CD4-positive, alpha-beta T cell treated with Interleukin-6 for 4 hours (primary cell): ENCODE data around the gene SUN1.
"Not testable (repeated sequence)": the region's sequence is repeated elsewhere in the genome, so short reads cannot be mapped to it uniquely, and the experiment has no call there.

Experiments used
- DNase-seq: peaks from one replicate; pipeline ENCODE4 v3.0.0-alpha.2; 2020; ENCODE audit warnings: mixed read lengths

SUN1 gene

DNA sequence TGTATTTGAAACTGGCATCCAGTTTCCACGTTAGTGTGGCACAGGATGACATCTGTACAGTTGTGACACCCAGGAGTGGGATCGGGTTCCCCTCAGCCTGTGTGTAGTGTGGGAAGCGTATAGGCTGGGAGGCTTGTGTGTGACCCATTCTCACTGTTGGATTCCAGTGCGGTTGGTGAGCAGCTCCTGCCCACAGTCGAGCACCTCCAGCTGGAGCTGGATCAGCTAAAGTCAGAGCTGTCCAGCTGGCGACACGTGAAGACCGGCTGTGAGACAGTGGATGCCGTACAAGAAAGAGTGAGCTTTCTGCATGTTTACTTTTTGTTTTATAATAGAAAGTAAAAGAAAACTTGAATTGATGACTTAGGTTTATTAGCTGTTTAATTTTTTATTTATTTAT, 25.4 kb downstream of the SUN1 start:
- no peak for DNase-seq

GRCh38 chr7:859359-860030, 27.2 kb downstream of the SUN1 start:
- DNase-seq: no peak

- no peak for DNase-seq
These were observed 27.9 kb downstream of the SUN1 start for GRCh38 chr7:860149-860548.

GRCh38 chr7:861222-861621, 28.9 kb downstream of the SUN1 start:
- DNase-seq: no peak

- no peak for DNase-seq
These were observed 29.9 kb downstream of the SUN1 start for GRCh38 chr7:862157-862556.

- no peak for DNase-seq
These were observed 30.8 kb downstream of the SUN1 start for GRCh38 chr7:863106-863505.

- no peak for DNase-seq
These were observed 33.6 kb downstream of the SUN1 start for GRCh38 chr7:865921-866320.

- DNase-seq: no peak
These were observed 34.7 kb downstream of the SUN1 start for GRCh38 chr7:867001-867405.

GRCh38 chr7:867406-868188, 35.3 kb downstream of the SUN1 start:
- no peak for DNase-seq

GRCh38 chr7:868189-868486, 35.9 kb downstream of the SUN1 start:
- no peak for DNase-seq

DNA sequence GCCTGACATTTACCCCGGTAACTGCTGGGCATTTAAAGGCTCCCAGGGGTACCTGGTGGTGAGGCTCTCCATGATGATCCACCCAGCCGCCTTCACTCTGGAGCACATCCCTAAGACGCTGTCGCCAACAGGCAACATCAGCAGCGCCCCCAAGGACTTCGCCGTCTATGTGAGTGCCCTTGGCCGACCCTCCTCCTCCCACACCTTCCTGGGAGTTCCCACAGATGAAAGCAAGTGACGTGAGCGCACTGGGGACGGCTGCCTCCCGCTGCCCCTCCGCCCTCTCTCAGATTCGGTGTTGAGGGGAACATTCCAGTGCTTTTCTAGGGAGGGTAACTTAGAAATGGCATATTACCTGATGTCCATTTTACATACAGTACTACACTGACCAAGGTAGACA, 37.1 kb downstream of the SUN1 start:
- no peak for DNase-seq

DNA sequence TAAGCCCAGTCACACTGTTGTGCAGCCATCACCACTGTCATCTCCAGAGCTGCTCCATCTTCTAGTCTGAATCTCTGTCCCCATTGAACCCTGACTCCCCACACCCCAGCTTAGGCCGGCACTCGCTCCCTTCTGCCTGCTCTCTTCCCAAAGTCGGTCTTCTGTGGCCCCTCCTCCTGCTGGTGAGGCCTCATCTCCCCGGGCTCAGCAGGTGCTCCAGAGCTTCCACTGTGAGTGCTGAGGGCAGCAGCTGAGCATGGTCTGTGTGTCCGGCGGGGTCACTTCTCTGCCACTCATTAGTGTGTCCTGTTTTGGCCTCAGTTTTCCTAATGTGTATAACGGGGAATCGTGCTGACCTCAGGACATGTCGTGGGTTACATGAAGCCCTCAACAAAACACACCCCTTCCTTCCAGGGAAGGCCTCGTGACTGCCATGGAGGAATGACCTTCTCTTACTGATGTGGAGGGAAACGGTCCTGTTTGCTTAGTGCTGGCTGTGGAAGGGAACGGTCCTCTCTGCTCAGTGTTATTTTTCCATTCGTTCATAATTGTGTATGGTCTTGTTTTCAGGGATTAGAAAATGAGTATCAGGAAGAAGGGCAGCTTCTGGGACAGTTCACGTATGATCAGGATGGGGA, 39.7 kb downstream of the SUN1 start:
- DNase-seq: no peak

DNA sequence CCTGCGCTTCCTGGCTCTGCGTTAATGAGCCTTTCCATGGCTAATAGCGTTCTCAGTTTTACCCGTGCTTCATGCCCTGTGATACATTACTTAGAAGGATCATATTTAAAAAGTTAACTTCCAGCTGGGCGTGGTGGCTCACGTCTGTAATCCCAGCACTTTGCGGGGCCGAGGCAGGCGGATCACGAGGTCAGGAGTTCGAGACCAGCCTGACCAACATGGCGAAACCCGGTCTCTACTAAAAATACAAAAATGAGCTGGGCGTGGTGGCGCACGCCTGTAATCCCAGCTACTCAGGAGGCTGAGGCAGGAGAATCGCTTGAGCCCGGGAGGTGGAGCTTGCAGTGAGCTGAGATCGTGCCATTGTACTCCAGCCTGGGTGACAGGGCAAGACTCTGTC, 40.4 kb downstream of the SUN1 start:
- not testable (repeated sequence) for DNase-seq

GRCh38 chr7:873367-874002, 41.2 kb downstream of the SUN1 start:
- peak; percentile 77 for DNase-seq

GRCh38 chr7:874031-874749, 41.9 kb downstream of the SUN1 start:
- DNase-seq: no peak

- no peak for DNase-seq
These were observed 42.8 kb downstream of the SUN1 start for GRCh38 chr7:875051-875450.

- no peak for DNase-seq
These were observed 43.3 kb downstream of the SUN1 start for GRCh38 chr7:875476-876076.

GRCh38 chr7:876077-876971, 44.0 kb downstream of the SUN1 start, which contains the start of gene GET4:
Gene GET4, plus strand, starts transcription at chr7:876554. Its CDS starts 92 bp downstream, at chr7:876646.
- peak; percentile 96 for DNase-seq

DNA sequence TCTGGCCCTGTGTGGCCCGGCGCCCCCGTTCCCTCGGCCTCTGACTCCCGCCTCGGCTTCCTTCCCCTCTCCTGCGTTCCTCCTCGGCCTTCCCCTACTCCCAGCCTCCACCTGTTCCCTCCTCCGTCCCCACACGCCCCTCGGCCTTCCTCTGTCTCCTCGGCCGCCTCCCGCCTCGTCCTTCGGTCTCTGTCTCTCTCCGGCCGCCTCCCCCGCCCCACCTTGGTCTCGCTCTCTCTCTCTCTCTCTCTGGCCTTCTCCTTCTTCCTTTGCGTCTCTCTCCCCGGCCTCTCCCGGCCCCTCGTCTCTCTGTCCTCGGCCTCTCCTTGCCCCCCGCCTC, 44.7 kb downstream of the SUN1 start:
- DNase-seq: no peak

DNA sequence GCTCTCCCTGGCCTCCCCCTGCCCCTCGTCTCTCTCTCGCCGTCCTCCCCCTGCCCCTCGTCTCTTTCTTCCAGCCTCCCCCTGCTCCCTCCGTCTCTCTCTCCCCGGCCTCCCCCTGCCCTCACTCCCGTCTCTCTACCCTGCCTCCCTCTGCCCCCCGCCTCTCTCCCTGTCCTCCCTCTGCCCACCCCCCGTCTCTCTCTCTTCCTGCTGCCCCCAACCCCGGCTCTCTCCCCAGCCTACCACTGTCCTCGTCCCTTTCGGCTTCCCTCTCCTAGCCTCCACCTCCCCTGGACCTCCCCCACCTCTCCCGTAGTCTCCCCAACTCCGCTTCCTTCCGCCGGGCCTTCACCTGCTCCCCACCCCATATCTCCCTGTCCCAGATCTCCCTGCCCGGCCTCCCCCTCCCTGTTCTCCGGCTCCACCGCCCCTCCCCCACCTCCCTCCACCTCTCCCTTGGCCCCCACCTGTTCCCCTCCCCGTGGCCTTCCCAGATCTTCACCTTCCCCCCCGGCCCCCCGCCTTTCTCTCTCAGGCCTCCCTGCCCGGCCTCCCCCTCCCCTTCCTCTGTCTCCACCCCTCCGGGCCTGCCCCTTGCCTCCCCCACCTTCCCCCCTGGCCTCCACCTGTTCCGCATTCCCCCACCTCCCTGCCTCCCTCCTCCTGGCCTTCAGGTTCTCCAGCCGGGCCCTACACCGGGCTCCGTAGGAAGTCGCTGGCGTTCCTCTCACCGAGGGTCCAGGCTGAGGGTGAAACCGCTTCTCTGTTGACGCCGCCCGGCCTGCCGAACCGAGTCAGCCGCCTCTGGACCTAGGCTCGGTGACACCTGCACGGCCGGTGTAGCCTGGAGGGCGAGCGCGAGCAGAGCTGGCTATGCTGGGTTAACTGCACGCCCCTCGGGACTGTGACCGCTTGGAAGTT, 45.3 kb downstream of the SUN1 start:
- no peak for DNase-seq

DNA sequence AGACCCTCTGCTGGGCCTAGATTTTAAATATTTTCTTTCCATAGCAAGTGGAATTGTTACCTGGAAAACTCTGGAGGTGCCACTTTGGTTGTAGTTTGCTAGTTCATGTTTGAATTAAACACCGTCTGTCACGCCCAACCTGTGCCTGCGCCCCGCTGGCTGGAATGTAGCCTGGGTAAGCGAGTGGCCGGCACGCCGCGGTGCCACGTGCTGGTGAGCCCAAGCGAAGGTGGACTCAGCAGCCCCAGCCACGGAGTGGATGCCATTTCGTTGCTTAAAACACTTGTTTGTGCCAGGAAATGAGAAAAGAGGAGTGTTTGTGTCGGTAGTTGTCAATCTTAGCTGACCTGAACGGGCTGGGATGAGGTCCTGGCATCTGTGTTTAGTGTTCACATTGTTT, 46.8 kb downstream of the SUN1 start:
- DNase-seq: no peak
